ENCODE measurements around the gene KNOP1. TPM values are rescaled to one million over a fixed set of nuclear protein-coding genes. Genes with fewer than 3 reads are reported as not detected.
A peak's percentile ranks its signal among the peaks of the same experiment; 100 is the strongest.

The KNOP1 gene
- 10 to 100 TPM; 15.3 to 16.6 TPM for total RNA-seq
- 10 to 100 TPM in 1 of 2 donors, 1 to 10 TPM in 1; 4.0 to 15.2 TPM for polyA plus RNA-seq

GRCh38 chr16:19717741-19718623 lies at the start of gene KNOP1, which contains the start of gene IQCK:
TSS of gene KNOP1 (minus strand) at chr16:19718227. CDS start at chr16:19715035, 3,192 bp downstream.
TSS of gene IQCK (plus strand) at chr16:19718271. CDS start at chr16:19718307, 36 bp downstream.
- peaks cover 6% of the 10 kb centered on the region for H3K36me3 ChIP-seq (ENCODE audit: insufficient read depth, low read length)
- Mint-ChIP-seq H3K27me3 (no peaks in the 10 kb centered on the region), H3K27ac (peak within 1 kb of the TSS; percentile 84 to 95 (median 88)), H3K4me1 (peaks cover 17 to 46% (median 34%) of the 10 kb centered on the region in 4 donors), H3K4me3 (peak within 1 kb of the TSS; percentile 92 to 95 (median 94)), H3K9me3 (no peaks in the 10 kb centered on the region), H3K36me3 (peaks cover 11 to 27% of the 10 kb centered on the region in 2 donors)
- H3K9me3 ChIP-seq (ENCODE audit: control insufficient read depth in 1 of 2, low read length in 2 of 2) = no peaks in the 10 kb centered on the region
- H3K4me1 ChIP-seq (ENCODE audit: insufficient read depth, low read length) = peaks cover 25% of the 10 kb centered on the region
- DNase-seq = peak; percentile 88 to 91 (median 90)
- peak within 1 kb of the TSS; percentile 93 to 96 for H3K4me3 ChIP-seq (ENCODE audit: low read length in 2 of 2)
- H3K27me3 ChIP-seq (ENCODE audit: insufficient read depth, low read length) = no peaks in the 10 kb centered on the region
- CTCF ChIA-PET (ENCODE audit: partially characterized antibody) = interaction anchor here (0.7 to 2.9 kb wide), 4 partner anchors 12 to 189 kb away, joined by 3 to 12 read pairs (median 6); no protein-coding TSS in a partner anchor
- intact Hi-C loops (cut with micrococcal nuclease) = loop anchor here (1.0 to 2.0 kb wide), 4 partner anchors 163 to 651 kb away; partner anchors contain the start of genes CCP110, COQ7, GDE1 and VPS35L
- peak within 1 kb of the TSS; percentile 67 for H3K27ac ChIP-seq (ENCODE audit: low read depth, low read length)
- POLR2A ChIA-PET (ENCODE audit: partially characterized antibody) = interaction anchor here (0.9 to 1.7 kb wide), 7 partner anchors 18 to 194 kb away, joined by 3 to 11 read pairs (median 5); partner anchors contain the start of genes CCP110, GPRC5B and VPS35L

GRCh38 chr16:19767497-19767896 lies 49.5 kb upstream of the KNOP1 start:
- DNase-seq = no peak
- H3K4me1 ChIP-seq (ENCODE audit: insufficient read depth, low read length) = no peaks in the 10 kb centered on the region
- Mint-ChIP-seq H3K9me3 (peaks cover 3 to 25% (median 13%) of the 10 kb centered on the region in 8 donors), H3K27me3 (no peaks in the 10 kb centered on the region), H3K27ac (no peak overlapping the region), H3K4me1 (peaks cover 0 to 1% (median 0%) of the 10 kb centered on the region in 4 donors), H3K4me3 (peak overlapping the region in 1 of 8 donors; percentile 53), H3K36me3 (peaks cover 0 to 18% of the 10 kb centered on the region in 2 donors)
- no peaks in the 10 kb centered on the region for H3K36me3 ChIP-seq (ENCODE audit: insufficient read depth, low read length)
- H3K27ac ChIP-seq (ENCODE audit: low read depth, low read length) = no peak overlapping the region
- CTCF ChIA-PET (ENCODE audit: partially characterized antibody) = no interaction called here
- POLR2A ChIA-PET (ENCODE audit: partially characterized antibody) = interaction anchor here (0.6 kb wide), 1 partner anchor 11 kb away, joined by 5 read pairs; no protein-coding TSS in a partner anchor
- intact Hi-C loops (cut with micrococcal nuclease) = no loop called here
- H3K9me3 ChIP-seq (ENCODE audit: control insufficient read depth in 1 of 2, low read length in 2 of 2) = no peaks in the 10 kb centered on the region
- no peak overlapping the region for H3K4me3 ChIP-seq (ENCODE audit: low read length in 2 of 2)
- H3K27me3 ChIP-seq (ENCODE audit: insufficient read depth, low read length) = no peaks in the 10 kb centered on the region

- CTCF ChIA-PET (ENCODE audit: partially characterized antibody) = no interaction called here
- no peak for DNase-seq
- POLR2A ChIA-PET (ENCODE audit: partially characterized antibody) = interaction anchor here (0.6 kb wide), 1 partner anchor 12 kb away, joined by 5 read pairs; no protein-coding TSS in a partner anchor
- Mint-ChIP-seq H3K27ac (no peak overlapping the region), H3K4me3 (no peak overlapping the region), H3K9me3 (peaks cover 3 to 25% (median 13%) of the 10 kb centered on the region in 8 donors), H3K4me1 (peaks cover 0 to 1% (median 0%) of the 10 kb centered on the region in 4 donors), H3K27me3 (no peaks in the 10 kb centered on the region), H3K36me3 (peaks cover 0 to 18% of the 10 kb centered on the region in 2 donors)
- H3K9me3 ChIP-seq (ENCODE audit: control insufficient read depth in 1 of 2, low read length in 2 of 2) = no peaks in the 10 kb centered on the region
- no peaks in the 10 kb centered on the region for H3K4me1 ChIP-seq (ENCODE audit: insufficient read depth, low read length)
- H3K36me3 ChIP-seq (ENCODE audit: insufficient read depth, low read length) = no peaks in the 10 kb centered on the region
- H3K4me3 ChIP-seq (ENCODE audit: low read length in 2 of 2) = no peak overlapping the region
- H3K27ac ChIP-seq (ENCODE audit: low read depth, low read length) = no peak overlapping the region
- no peaks in the 10 kb centered on the region for H3K27me3 ChIP-seq (ENCODE audit: insufficient read depth, low read length)
- intact Hi-C loops (cut with micrococcal nuclease) = no loop called here
Measured at GRCh38 chr16:19766988-19767387, 49.0 kb upstream of the KNOP1 start.

- Histone ChIP-seq H3K27ac (ENCODE audit: low read depth, low read length) (no peak overlapping the region), H3K4me3 (ENCODE audit: low read length in 2 of 2) (no peak overlapping the region), H3K4me1 (ENCODE audit: insufficient read depth, low read length) (no peaks in the 10 kb centered on the region), H3K36me3 (ENCODE audit: insufficient read depth, low read length) (no peaks in the 10 kb centered on the region), H3K27me3 (ENCODE audit: insufficient read depth, low read length) (no peaks in the 10 kb centered on the region), H3K9me3 (ENCODE audit: control insufficient read depth in 1 of 2, low read length in 2 of 2) (no peaks in the 10 kb centered on the region)
- H3K9me3 Mint-ChIP-seq = peaks cover 3 to 25% (median 11%) of the 10 kb centered on the region in 8 donors
- no peak for DNase-seq
- peaks cover 0 to 18% of the 10 kb centered on the region in 2 donors for H3K36me3 Mint-ChIP-seq
- H3K27me3 Mint-ChIP-seq = no peaks in the 10 kb centered on the region
- intact Hi-C loops (cut with micrococcal nuclease) = no loop called here
- ChIA-PET CTCF (ENCODE audit: partially characterized antibody) (no interaction called here), POLR2A (ENCODE audit: partially characterized antibody) (no interaction called here)
- no peak overlapping the region for H3K27ac Mint-ChIP-seq
- H3K4me1 Mint-ChIP-seq = peaks cover 0 to 1% (median 0%) of the 10 kb centered on the region in 4 donors
- H3K4me3 Mint-ChIP-seq = no peak overlapping the region
Measured at GRCh38 chr16:19766554-19766884, 48.5 kb upstream of the KNOP1 start.

- H3K9me3 Mint-ChIP-seq = peaks cover 3 to 25% (median 11%) of the 10 kb centered on the region in 8 donors
Measured at GRCh38 chr16:19765860-19766553, 48.0 kb upstream of the KNOP1 start.

GRCh38 chr16:19760356-19761060 lies 42.5 kb upstream of the KNOP1 start:
- CTCF ChIA-PET (ENCODE audit: partially characterized antibody) = no interaction called here
- intact Hi-C loops (cut with micrococcal nuclease) = no loop called here
- Mint-ChIP-seq H3K36me3 (no peaks in the 10 kb centered on the region), H3K4me3 (no peak overlapping the region), H3K9me3 (no peaks in the 10 kb centered on the region), H3K4me1 (no peaks in the 10 kb centered on the region), H3K27me3 (peaks cover 0 to 2% of the 10 kb centered on the region in 2 donors), H3K27ac (no peak overlapping the region)
- no peak overlapping the region for H3K27ac ChIP-seq (ENCODE audit: low read depth, low read length)
- no peak for DNase-seq
- no peaks in the 10 kb centered on the region for H3K9me3 ChIP-seq (ENCODE audit: control insufficient read depth in 1 of 2, low read length in 2 of 2)
- POLR2A ChIA-PET (ENCODE audit: partially characterized antibody) = no interaction called here
- no peaks in the 10 kb centered on the region for H3K36me3 ChIP-seq (ENCODE audit: insufficient read depth, low read length)
- no peaks in the 10 kb centered on the region for H3K4me1 ChIP-seq (ENCODE audit: insufficient read depth, low read length)
- no peak overlapping the region for H3K4me3 ChIP-seq (ENCODE audit: low read length in 2 of 2)
- H3K27me3 ChIP-seq (ENCODE audit: insufficient read depth, low read length) = no peaks in the 10 kb centered on the region

More at GRCh38 chr16:19765860-19766553, 48.0 kb upstream of the KNOP1 start:
- H3K9me3 ChIP-seq (ENCODE audit: control insufficient read depth in 1 of 2, low read length in 2 of 2) = no peaks in the 10 kb centered on the region
- Mint-ChIP-seq H3K27me3 (no peaks in the 10 kb centered on the region), H3K4me3 (no peak overlapping the region), H3K36me3 (peaks cover 0 to 18% of the 10 kb centered on the region in 2 donors), H3K4me1 (peaks cover 0 to 1% (median 0%) of the 10 kb centered on the region in 4 donors), H3K27ac (no peak overlapping the region)
- no peak overlapping the region for H3K27ac ChIP-seq (ENCODE audit: low read depth, low read length)
- DNase-seq = no peak
- POLR2A ChIA-PET (ENCODE audit: partially characterized antibody) = no interaction called here
- intact Hi-C loops (cut with micrococcal nuclease) = no loop called here
- H3K4me1 ChIP-seq (ENCODE audit: insufficient read depth, low read length) = no peaks in the 10 kb centered on the region
- no peaks in the 10 kb centered on the region for H3K27me3 ChIP-seq (ENCODE audit: insufficient read depth, low read length)
- H3K36me3 ChIP-seq (ENCODE audit: insufficient read depth, low read length) = no peaks in the 10 kb centered on the region
- CTCF ChIA-PET (ENCODE audit: partially characterized antibody) = no interaction called here
- H3K4me3 ChIP-seq (ENCODE audit: low read length in 2 of 2) = no peak overlapping the region

Data from CD4-positive, alpha-beta memory T cell (primary cell).